Fibroblast of mammary gland (primary cell): ENCODE results near the gene CNFN.

Source experiments
- DNase-seq: peaks from one replicate; pipeline ENCODE4 v3.0.0-alpha.2; 2010; ENCODE audit warnings: low read depth
- H3K4me3 ChIP-seq: 2 replicates; pipeline ENCODE4 v1.5.1; 2011; ENCODE audit warnings: low read depth, mild to moderate bottlenecking, low read length, moderate library complexity; ENCODE audit not compliant: control insufficient read depth
- TF ChIP-seq, protein P1 (sequence below): conservative IDR thresholded peaks from 2 replicates; pipeline ENCODE4 v1.5.1; 2011; ENCODE audit warnings: low read depth, low read length, inconsistent platforms; ENCODE audit not compliant: control insufficient read depth, insufficient read depth

Gene CNFN

GRCh38 chr19:42369433-42370067 lies 20.5 kb downstream of the CNFN start:
- no peak overlapping the region for H3K4me3 ChIP-seq
- TF ChIP-seq, protein P1, sequence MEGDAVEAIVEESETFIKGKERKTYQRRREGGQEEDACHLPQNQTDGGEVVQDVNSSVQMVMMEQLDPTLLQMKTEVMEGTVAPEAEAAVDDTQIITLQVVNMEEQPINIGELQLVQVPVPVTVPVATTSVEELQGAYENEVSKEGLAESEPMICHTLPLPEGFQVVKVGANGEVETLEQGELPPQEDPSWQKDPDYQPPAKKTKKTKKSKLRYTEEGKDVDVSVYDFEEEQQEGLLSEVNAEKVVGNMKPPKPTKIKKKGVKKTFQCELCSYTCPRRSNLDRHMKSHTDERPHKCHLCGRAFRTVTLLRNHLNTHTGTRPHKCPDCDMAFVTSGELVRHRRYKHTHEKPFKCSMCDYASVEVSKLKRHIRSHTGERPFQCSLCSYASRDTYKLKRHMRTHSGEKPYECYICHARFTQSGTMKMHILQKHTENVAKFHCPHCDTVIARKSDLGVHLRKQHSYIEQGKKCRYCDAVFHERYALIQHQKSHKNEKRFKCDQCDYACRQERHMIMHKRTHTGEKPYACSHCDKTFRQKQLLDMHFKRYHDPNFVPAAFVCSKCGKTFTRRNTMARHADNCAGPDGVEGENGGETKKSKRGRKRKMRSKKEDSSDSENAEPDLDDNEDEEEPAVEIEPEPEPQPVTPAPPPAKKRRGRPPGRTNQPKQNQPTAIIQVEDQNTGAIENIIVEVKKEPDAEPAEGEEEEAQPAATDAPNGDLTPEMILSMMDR = no peak
- no peak for DNase-seq

GRCh38 chr19:42368765-42369164 lies 21.3 kb downstream of the CNFN start:
- TF ChIP-seq, protein P1 = no peak

GRCh38 chr19:42368360-42368759 lies 21.7 kb downstream of the CNFN start:
- no peak for DNase-seq
- no peak overlapping the region for H3K4me3 ChIP-seq
- TF ChIP-seq, protein P1 = no peak

More at GRCh38 chr19:42368765-42369164, 21.3 kb downstream of the CNFN start:
- no peak overlapping the region for H3K4me3 ChIP-seq
- no peak for DNase-seq

- no peak for DNase-seq
- TF ChIP-seq, protein P1 = no peak
- H3K4me3 ChIP-seq = no peak overlapping the region
Observed at GRCh38 chr19:42367929-42368328, 22.2 kb downstream of the CNFN start.

DNA sequence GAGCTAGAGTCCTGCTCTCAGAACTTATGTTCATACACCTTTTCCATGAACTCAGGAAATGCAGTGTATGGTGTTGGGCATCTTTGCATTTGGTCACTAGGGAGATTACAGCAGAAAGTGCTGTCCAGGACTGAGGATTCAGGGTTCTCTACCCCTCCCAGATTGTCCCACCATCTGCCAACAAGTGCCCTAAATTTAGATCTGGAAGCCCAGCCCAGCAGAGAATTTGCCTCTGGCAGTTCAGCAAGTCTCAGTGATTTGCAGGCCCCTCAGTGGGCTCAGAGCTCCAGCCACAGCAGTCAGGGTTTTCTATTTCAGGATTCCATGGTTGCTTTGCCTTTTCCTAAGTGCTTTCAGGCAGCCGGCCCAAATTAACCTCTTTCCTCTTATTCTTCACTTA lies 23.4 kb downstream of the CNFN start:
- DNase-seq = no peak
- TF ChIP-seq, protein P1 = no peak
- no peak overlapping the region for H3K4me3 ChIP-seq

DNA sequence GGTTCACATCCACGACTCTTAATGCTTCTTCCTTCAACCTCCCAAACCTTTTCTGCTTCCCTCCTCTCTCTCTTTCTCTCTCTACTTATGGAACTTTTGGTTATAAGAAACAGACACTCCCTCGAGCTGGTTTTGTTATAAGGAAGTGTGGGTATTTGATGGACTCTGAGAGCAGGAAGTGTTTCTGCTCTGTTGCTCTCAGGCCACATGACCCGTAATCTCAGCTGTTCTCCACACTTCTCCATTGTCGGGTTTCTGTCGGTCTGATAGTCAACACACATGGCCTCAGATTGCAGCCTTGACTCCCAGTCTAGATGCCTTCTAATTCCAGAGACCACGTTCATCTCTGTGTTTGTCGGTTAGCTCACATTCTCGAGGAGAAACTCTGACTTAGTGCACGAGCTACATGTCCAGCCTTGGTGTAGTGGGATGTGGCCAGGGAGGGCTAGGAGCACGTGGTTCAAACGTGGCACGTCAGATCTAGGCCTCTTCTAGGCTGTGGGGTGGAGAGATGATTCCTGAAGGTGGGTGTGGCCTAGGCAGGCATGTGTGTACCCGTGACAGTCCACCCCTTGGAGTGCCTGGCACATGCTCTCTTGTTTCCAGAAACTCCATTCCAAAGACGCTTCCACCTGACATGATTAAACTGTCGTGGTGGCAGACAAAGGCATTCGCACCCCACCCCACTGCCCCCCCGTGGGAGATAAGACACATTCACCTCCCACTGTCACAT lies 26.3 kb downstream of the CNFN start:
- no peak for DNase-seq
- no peak overlapping the region for H3K4me3 ChIP-seq
- TF ChIP-seq, protein P1 = no peak
